H9 (cell line): ENCODE data around the gene ONECUT3. TPM values are rescaled to one million over a fixed set of nuclear protein-coding genes. Genes with fewer than 3 reads are reported as not detected.
A peak's percentile ranks its signal among the peaks of the same experiment; 100 is the strongest.

Experiments used
- DNase-seq: peaks from one replicate; pipeline ENCODE4 v3.0.0-alpha.2; 2017
- H2AFZ ChIP-seq: one replicate; pipeline ENCODE4 v1.6.1; 2013; ENCODE audit warnings: mild to moderate bottlenecking, low read length, control low read depth, moderate library complexity
- H2AK5ac ChIP-seq: 2 replicates; pipeline ENCODE4 v1.6.1; 2013; ENCODE audit warnings: low read length, control low read depth, mixed read lengths; ENCODE audit not compliant: insufficient read length
- H2BK120ac ChIP-seq: one replicate; pipeline ENCODE4 v1.6.1; 2013; ENCODE audit warnings: low read depth, mild to moderate bottlenecking, low read length, control low read depth, inconsistent platforms; ENCODE audit not compliant: poor library complexity, severe bottlenecking
- H2BK12ac ChIP-seq: 2 replicates; pipeline ENCODE4 v1.6.1; 2013; ENCODE audit warnings: low read length, control low read depth, mixed read lengths, low read depth; ENCODE audit not compliant: insufficient read length
- H2BK15ac ChIP-seq: 2 replicates; pipeline ENCODE4 v1.6.1; 2013; ENCODE audit warnings: low read depth, low read length, control low read depth
- H2BK20ac ChIP-seq: one replicate; pipeline ENCODE4 v1.6.1; 2013; ENCODE audit warnings: low read depth, mild to moderate bottlenecking, low read length, control low read depth, inconsistent platforms; ENCODE audit not compliant: poor library complexity, severe bottlenecking
- H2BK5ac ChIP-seq: 2 replicates; pipeline ENCODE4 v1.6.1; 2013; ENCODE audit warnings: low read length, control low read depth, mixed read lengths; ENCODE audit not compliant: insufficient read length
- H3K14ac ChIP-seq: 2 replicates; pipeline ENCODE4 v1.6.1; 2013; ENCODE audit warnings: low read length, control low read depth; ENCODE audit not compliant: insufficient read depth
- H3K18ac ChIP-seq: 2 replicates; pipeline ENCODE4 v1.6.1; 2013; ENCODE audit warnings: low read depth, mild to moderate bottlenecking, mixed read lengths, low read length, control low read depth; ENCODE audit not compliant: insufficient read length
- H3K23ac ChIP-seq: 2 replicates; pipeline ENCODE4 v1.6.1; 2013; ENCODE audit warnings: low read length, control low read depth, mixed read lengths, low read depth; ENCODE audit not compliant: insufficient read length
- H3K23me2 ChIP-seq: 2 replicates; pipeline ENCODE4 v1.6.1; 2013; ENCODE audit warnings: low read depth, mild to moderate bottlenecking, mixed read lengths, low read length, control low read depth; ENCODE audit not compliant: insufficient read length, poor library complexity, severe bottlenecking
- H3K27ac ChIP-seq: 2 replicates; pipeline ENCODE4 v1.5.1; 2013; ENCODE audit warnings: low read length, control low read depth, mixed read lengths, low read depth; ENCODE audit not compliant: insufficient read length
- H3K27me3 ChIP-seq: 2 replicates; pipeline ENCODE4 v1.6.1; 2013; ENCODE audit warnings: low read length, control low read depth, inconsistent platforms; ENCODE audit not compliant: insufficient read depth
- H3K4ac ChIP-seq: 2 replicates; pipeline ENCODE4 v1.6.1; 2013; ENCODE audit warnings: low read depth, mild to moderate bottlenecking, control low read depth, inconsistent platforms, low read length, moderate library complexity
- H3K4me1 ChIP-seq: 2 replicates; pipeline ENCODE4 v1.6.1; 2013; ENCODE audit warnings: low read length, control low read depth, inconsistent platforms; ENCODE audit not compliant: insufficient read depth
- H3K4me2 ChIP-seq: 2 replicates; pipeline ENCODE4 v1.6.1; 2013; ENCODE audit warnings: low read length, control low read depth, mixed read lengths; ENCODE audit not compliant: insufficient read length, insufficient read depth
- H3K56ac ChIP-seq: 2 replicates; pipeline ENCODE4 v1.6.1; 2013; ENCODE audit warnings: low read depth, mild to moderate bottlenecking, mixed read lengths, low read length, control low read depth; ENCODE audit not compliant: insufficient read length
- H3K79me1 ChIP-seq: 2 replicates; pipeline ENCODE4 v1.6.1; 2013; ENCODE audit warnings: low read depth, mild to moderate bottlenecking, moderate library complexity, low read length, control low read depth, inconsistent platforms; ENCODE audit not compliant: insufficient read depth, poor library complexity, severe bottlenecking
- H3K79me2 ChIP-seq: 2 replicates; pipeline ENCODE4 v1.6.1; 2013; ENCODE audit warnings: low read length, control low read depth, inconsistent platforms; ENCODE audit not compliant: insufficient read depth
- H3K9ac ChIP-seq: 2 replicates; pipeline ENCODE4 v1.6.1; 2013; ENCODE audit warnings: low read length, control low read depth, mixed read lengths; ENCODE audit not compliant: insufficient read length; ENCODE audit errors: extremely low read depth
- H3K9me3 ChIP-seq: one replicate; pipeline ENCODE4 v1.6.1; 2013; ENCODE audit warnings: low read depth, low read length, inconsistent platforms; ENCODE audit not compliant: control insufficient read depth
- H3T11ph ChIP-seq: one replicate; pipeline ENCODE4 v1.6.1; 2013; ENCODE audit warnings: mild to moderate bottlenecking, low read length, control low read depth, inconsistent platforms
- H4K20me1 ChIP-seq: one replicate; pipeline ENCODE4 v1.6.1; 2013; ENCODE audit not compliant: control insufficient read depth, insufficient read length, insufficient read depth
- H4K5ac ChIP-seq: 2 replicates; pipeline ENCODE4 v1.6.1; 2013; ENCODE audit warnings: low read depth, mild to moderate bottlenecking, mixed read lengths, low read length, control low read depth; ENCODE audit not compliant: insufficient read length
- H4K8ac ChIP-seq: replicated peaks from 2 replicates; pipeline ENCODE4 v1.6.1; 2013; ENCODE audit warnings: low read length, control low read depth, mixed read lengths, low read depth; ENCODE audit not compliant: insufficient read length
- H4K91ac ChIP-seq: 2 replicates; pipeline ENCODE4 v1.6.1; 2013; ENCODE audit warnings: low read depth, mild to moderate bottlenecking, moderate library complexity, mixed read lengths, low read length, control low read depth; ENCODE audit not compliant: insufficient read length
- H3K27ac Mint-ChIP-seq, 3 experiments: 2 replicates in 2 of 3; 3 replicates in 1 of 3; pipeline ENCODE4 v1.8.0; 2020 to 2021; ENCODE audit warnings: mixed read lengths in 3 of 3, mild to moderate bottlenecking in 1 of 3, moderate library complexity in 1 of 3
- H3K27me3 Mint-ChIP-seq: 2 replicates; pipeline ENCODE4 v1.8.0; 2021; ENCODE audit warnings: low read depth, mild to moderate bottlenecking, moderate library complexity, mixed read lengths
- H3K36me3 Mint-ChIP-seq, 3 experiments: 2 replicates in 2 of 3; 3 replicates in 1 of 3; pipeline ENCODE4 v1.8.0; 2020 to 2021; ENCODE audit warnings: low read depth in 3 of 3, mixed read lengths in 3 of 3; ENCODE audit not compliant: insufficient read depth in 1 of 3
- H3K4me1 Mint-ChIP-seq, 2 experiments: 2 replicates each; pipeline ENCODE4 v1.8.0; 2020; ENCODE audit warnings: mixed read lengths in 2 of 2
- H3K4me3 Mint-ChIP-seq, 2 experiments: 2 replicates in 1 of 2; 3 replicates in 1 of 2; pipeline ENCODE4 v1.8.0; 2020 to 2021; ENCODE audit warnings: mild to moderate bottlenecking in 2 of 2, mixed read lengths in 2 of 2, moderate library complexity in 1 of 2
- H3K9me3 Mint-ChIP-seq, 2 experiments: 2 replicates in 1 of 2; 3 replicates in 1 of 2; pipeline ENCODE4 v1.8.0; 2020; ENCODE audit warnings: mild to moderate bottlenecking in 2 of 2, mixed read lengths in 2 of 2, moderate library complexity in 1 of 2
- CTCF ChIP-seq: fragments of 200-600 bp; sonication (generic); conservative IDR thresholded peaks from 3 replicates; pipeline ENCODE4 v1.8.0; 2021; ENCODE audit warnings: antibody characterized with exemption, mild to moderate bottlenecking
- WGBS: extraction: QIAGEN DNeasy Blood & Tissue Kit; methylation state at CpG from one replicate; pipeline ENCODE4 v1.1.7; 2013; ENCODE audit warnings: missing lambda C conversion rate, low lambda C conversion rate, mixed read lengths; ENCODE audit not compliant: insufficient read length; ENCODE audit errors: extremely low coverage; 5-methylcytosine and 5-hydroxymethylcytosine counted together
- total RNA-seq: library from RNA; stranded (reverse); gene quantifications from 2 replicates; pipeline ENCODE4 v1.2.1, GENCODE V29; 2021

Gene ONECUT3
- total RNA-seq, 1 experiment from 2014 or later = 0.04 TPM

DNA sequence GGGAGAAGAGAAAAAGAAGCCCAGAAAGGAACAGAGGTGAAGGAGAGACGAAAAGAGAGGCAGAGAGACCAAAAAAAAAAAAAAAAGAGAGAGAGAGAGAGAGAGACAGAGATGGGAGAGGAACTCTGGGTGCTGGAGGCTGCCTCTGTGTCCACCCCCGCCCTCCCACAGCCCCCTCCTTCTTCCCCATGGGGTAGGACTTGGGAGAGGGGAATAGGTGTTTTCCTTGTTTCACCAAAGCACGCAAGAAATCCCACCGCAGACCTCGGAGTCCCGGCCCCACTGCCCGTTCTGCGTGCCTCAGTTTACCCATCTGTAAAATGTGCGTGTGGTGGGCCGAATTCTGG is 4.9 kb downstream of the ONECUT3 start:
- no peak overlapping the region for H2BK15ac ChIP-seq
- Mint-ChIP-seq H3K27ac (no peak overlapping the region), H3K9me3 (peaks cover 2 to 6% of the 10 kb centered on the region in 2 experiments; a peak in 3 of 5 replicates), H3K4me1 (peaks cover 2 to 34% of the 10 kb centered on the region in 2 experiments), H3K4me3 (peak overlapping the region in 1 of 2 experiments; percentile 70; a peak in 2 of 5 replicates), H3K36me3 (no peaks in the 10 kb centered on the region; a peak in 1 of 7 replicates), H3K27me3 (peaks cover 90% of the 10 kb centered on the region)
- TF ChIP-seq CTCF = no peak
- no peak overlapping the region for H3T11ph ChIP-seq
- no peak overlapping the region for H3K4ac ChIP-seq
- no peaks in the 10 kb centered on the region for H3K9me3 ChIP-seq
- no peak overlapping the region for H2AFZ ChIP-seq
- H4K20me1 ChIP-seq = peaks cover 2% of the 10 kb centered on the region
- no peak overlapping the region for H2BK5ac ChIP-seq
- H3K27ac ChIP-seq = no peak overlapping the region
- H3K27me3 ChIP-seq = peaks cover 90% of the 10 kb centered on the region
- no peak overlapping the region for H3K23ac ChIP-seq
- no peaks in the 10 kb centered on the region for H3K23me2 ChIP-seq
- no peak overlapping the region for H3K14ac ChIP-seq
- no peaks in the 10 kb centered on the region for H3K79me2 ChIP-seq
- no peak overlapping the region for H3K4me2 ChIP-seq
- H2BK120ac ChIP-seq = no peak overlapping the region
- no peaks in the 10 kb centered on the region for H3K4me1 ChIP-seq
- H3K79me1 ChIP-seq = no peaks in the 10 kb centered on the region
- no CpG with 5 or more reads among the region's 10 CpGs for WGBS
- no peak overlapping the region for H2AK5ac ChIP-seq
- H4K8ac ChIP-seq = no peak overlapping the region
- H4K5ac ChIP-seq = no peak overlapping the region
- no peak overlapping the region for H3K56ac ChIP-seq
- H4K91ac ChIP-seq = no peak overlapping the region
- no peak overlapping the region for H2BK12ac ChIP-seq
- no peak overlapping the region for H3K9ac ChIP-seq
- DNase-seq = no peak
- H3K18ac ChIP-seq = no peak overlapping the region
- H2BK20ac ChIP-seq = no peak overlapping the region
